Fibroblast of pulmonary artery (primary cell): ENCODE measurements around the gene CHRNB2.

Source experiments
- DNase-seq: peaks from one replicate; pipeline ENCODE4 v3.0.0-alpha.2; 2010; ENCODE audit warnings: low read depth
- H3K4me3 ChIP-seq: replicated peaks from 2 replicates; pipeline ENCODE4 v1.5.1; 2011; ENCODE audit warnings: low read depth, mild to moderate bottlenecking, control low read depth, low read length, moderate library complexity
- CTCF ChIP-seq: IDR thresholded peaks from 2 replicates; pipeline ENCODE4 v1.5.1; 2011; ENCODE audit warnings: mild to moderate bottlenecking, control low read depth, low read length, inconsistent platforms; ENCODE audit errors: missing control alignments

The CHRNB2 gene

DNA sequence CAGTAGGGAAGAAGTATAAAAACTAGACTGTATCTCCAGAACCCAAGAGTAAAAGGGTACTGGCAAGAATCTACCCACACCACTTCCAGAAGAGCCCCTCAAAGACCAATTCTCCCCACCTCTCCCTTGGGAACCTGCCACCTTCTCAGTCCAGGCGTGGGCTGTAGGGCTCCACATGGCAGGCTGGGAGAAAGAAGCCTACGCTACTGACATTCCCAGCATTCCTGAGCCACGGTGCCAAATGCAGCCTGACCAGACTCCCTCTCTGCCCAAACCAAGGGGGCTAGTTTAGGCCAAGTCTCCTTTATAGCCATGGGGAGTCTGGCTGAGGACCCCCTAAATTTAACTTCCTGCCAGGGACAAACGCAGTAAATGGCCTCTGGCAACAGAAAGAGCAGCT, 11.2 kb upstream of the CHRNB2 start:
- peak; percentile 62 for DNase-seq
- TF ChIP-seq CTCF: no peak
- peak overlapping the region; percentile 94 for H3K4me3 ChIP-seq

DNA sequence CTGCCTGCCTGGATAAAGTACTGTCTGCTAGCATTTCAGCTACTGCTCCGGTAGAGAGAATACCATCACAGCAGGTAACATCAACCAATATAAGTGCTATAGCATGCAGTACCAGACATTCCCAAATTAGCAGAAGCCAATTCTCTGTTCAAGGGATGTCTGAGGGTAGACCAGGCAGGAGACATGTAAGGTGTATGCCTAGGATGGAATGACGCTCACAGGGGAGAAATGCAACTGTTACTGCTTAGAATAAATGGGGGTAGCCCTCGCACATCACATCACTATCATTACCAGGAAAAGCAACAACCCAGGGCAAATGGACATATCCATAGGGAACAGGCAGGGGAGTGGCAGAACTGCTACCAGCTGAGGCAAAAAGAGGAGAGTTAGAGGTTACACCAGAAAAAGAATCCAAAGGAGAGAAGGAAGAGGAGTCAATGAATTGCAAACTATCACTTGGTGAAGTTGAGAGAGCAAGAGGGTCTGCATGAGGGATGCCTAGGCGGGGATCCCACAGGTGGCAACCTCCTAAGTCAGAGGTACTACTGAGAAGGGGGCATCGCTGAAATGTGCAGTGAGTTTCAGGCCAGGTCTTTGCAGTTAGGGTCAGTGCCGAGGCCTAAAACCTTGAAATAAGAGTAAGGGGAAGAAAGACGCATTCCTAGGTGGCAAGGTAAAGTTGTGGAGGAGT, 10.2 kb upstream of the CHRNB2 start:
- no peak for TF ChIP-seq CTCF
- DNase-seq: no peak
- peak overlapping the region; percentile 94 for H3K4me3 ChIP-seq

DNA sequence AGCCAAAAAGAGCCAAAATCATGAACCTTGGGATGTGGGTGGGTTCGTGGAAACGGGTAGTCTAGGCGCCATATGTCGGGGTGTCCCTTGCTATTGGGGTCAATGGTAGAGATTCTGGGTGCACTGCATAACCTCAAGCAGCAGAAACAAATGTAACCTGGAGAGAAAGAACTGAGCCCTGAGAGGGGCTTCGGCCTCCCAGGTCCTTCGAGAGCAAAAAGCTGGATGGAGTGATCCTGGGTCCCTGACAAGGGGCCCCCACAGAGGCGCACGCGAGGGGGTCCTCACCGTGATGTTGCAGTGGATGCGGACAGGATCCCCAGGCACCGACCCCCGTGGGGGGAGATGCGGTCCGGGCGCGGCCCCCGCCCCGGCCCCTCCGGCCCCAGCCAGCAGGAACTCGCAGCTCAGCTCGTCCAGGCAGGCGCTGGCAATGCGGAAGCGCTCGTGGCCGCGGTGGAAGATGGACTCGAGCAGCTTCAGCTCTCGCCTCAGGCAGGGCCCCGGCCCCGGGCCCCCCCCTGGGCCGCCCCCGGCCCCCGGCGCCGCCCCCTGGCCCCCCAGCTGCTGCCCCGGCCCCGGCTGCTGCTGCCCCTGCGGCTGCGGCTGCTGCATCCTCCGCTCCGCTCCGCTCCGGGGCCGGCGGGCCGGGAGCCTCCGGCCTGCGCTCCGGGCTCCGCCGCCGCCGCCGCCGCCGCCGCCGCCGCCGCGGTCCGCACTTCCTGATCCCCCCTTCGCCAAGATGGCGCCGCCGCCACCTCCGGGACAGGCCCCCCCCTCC, 9.4 kb upstream of the CHRNB2 start, which contains the start of gene UBE2Q1:
TSS of gene UBE2Q1 (minus strand) at position 724 of the 781 bp plus-strand sequence. CDS start at position 615, 109 bp downstream.
- peak within 1 kb of the TSS; percentile 94 for H3K4me3 ChIP-seq
- peak; percentile 21 for DNase-seq
- no peak for TF ChIP-seq CTCF

- peak; percentile 99 for DNase-seq
- H3K4me3 ChIP-seq: peak overlapping the region; percentile 94
- TF ChIP-seq CTCF: no peak
These were observed 8.7 kb upstream of the CHRNB2 start for GRCh38 chr1:154558720-154559465.

DNA sequence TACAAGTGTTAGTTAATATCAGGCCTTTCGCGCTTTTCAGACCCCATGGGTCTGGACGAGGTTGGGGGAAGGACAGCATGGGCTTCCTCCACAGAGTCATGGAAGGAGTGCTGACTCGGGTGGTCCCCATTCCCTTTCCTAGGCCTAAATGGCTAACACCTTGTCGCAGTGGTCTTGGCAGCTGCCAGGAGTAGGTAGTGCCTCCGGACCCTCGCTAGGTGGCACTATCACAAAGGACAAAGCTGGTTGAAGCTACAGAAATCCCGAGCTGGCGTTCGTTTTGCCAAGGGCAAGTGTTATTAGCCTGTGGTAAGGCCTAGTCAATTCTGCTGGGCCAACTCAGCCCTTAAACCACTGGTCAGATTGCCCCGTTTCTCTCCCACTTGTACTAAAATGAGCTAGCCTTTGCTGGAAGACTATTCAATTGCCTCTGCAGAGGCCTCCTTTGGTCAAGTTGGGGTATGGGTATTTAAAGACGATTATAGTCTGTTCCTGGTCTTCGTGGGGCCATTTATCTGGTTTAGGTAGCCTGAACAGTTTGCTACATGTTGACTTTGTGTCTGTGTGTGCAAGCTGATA, 8.0 kb upstream of the CHRNB2 start:
- DNase-seq: peak; percentile 96
- H3K4me3 ChIP-seq: peak overlapping the region; percentile 94
- TF ChIP-seq CTCF: peak; percentile 97

- H3K4me3 ChIP-seq: no peak overlapping the region
- TF ChIP-seq CTCF: no peak
- DNase-seq: no peak
These were observed 1.7 kb upstream of the CHRNB2 start for GRCh38 chr1:154565876-154566275.
